Sigmoid colon (tissue), 7 donors: ENCODE data around the gene ZCCHC10. TPM values are rescaled to one million over a fixed set of nuclear protein-coding genes. Genes with fewer than 3 reads are reported as not detected.

ENCODE experiments used
- DNase-seq: peaks from one replicate; pipeline ENCODE4 v3.0.0-alpha.2; 2019
- H3K27ac ChIP-seq, 4 donors: fragments of 200-600 bp; sonication (generic); one replicate each; pipeline ENCODE4 v1.5.1; 2016 to 2019; ENCODE audit warnings: mild to moderate bottlenecking in 1 of 4
- H3K27me3 ChIP-seq, 3 donors: fragments of 200-600 bp; sonication (generic); one replicate each; pipeline ENCODE4 v1.5.1; 2019; ENCODE audit warnings: mild to moderate bottlenecking in 1 of 3
- H3K36me3 ChIP-seq, 4 donors: fragments of 200-600 bp; sonication (generic); one replicate each; pipeline ENCODE4 v1.5.1; 2016 to 2019
- H3K4me1 ChIP-seq, 4 donors: fragments of 200-600 bp; sonication (generic); one replicate each; pipeline ENCODE4 v1.5.1; 2017 to 2019
- H3K4me3 ChIP-seq, 4 donors: fragments of 200-600 bp; sonication (generic); one replicate each; pipeline ENCODE4 v1.5.1; 2017 to 2019; ENCODE audit warnings: mild to moderate bottlenecking in 2 of 4, moderate library complexity in 1 of 4
- H3K9me3 ChIP-seq, 4 donors: fragments of 200-600 bp in 3 of 4; sonication (generic) in 3 of 4; one replicate each; pipeline versions ENCODE4 v1.5.1 to v1.6.1; 2013 to 2019
- CTCF ChIP-seq, 4 experiments: fragments of 450-650 bp in 3 of 4; fragments of 200-600 bp in 1 of 4; IDR thresholded peaks; one replicate each; pipeline ENCODE4 v1.5.1; 2016 to 2019; ENCODE audit warnings: antibody characterized with exemption in 4 of 4, mild to moderate bottlenecking in 3 of 4, moderate library complexity in 2 of 4
- EP300 ChIP-seq, 4 donors: sonication (generic); formaldehyde crosslinking; IDR thresholded peaks; one replicate each; pipeline ENCODE4 v1.6.1; 2017; ENCODE audit warnings: antibody characterized with exemption in 4 of 4
- POLR2A ChIP-seq, 2 donors: fragments of 450-650 bp; IDR thresholded peaks; one replicate each; pipeline ENCODE4 v1.6.1; 2016; ENCODE audit warnings: antibody characterized with exemption in 2 of 2, mild to moderate bottlenecking in 2 of 2, moderate library complexity in 2 of 2
- POLR2AphosphoS5 ChIP-seq, 4 donors: sonication (generic); formaldehyde crosslinking; IDR thresholded peaks; one replicate each; pipeline ENCODE4 v1.6.1; 2017; ENCODE audit warnings: antibody characterized with exemption in 4 of 4
- WGBS, 2 donors: extraction: QIAGEN DNeasy Blood & Tissue Kit; methylation state at CpG; one replicate each; pipeline ENCODE4 v1.1.7; 2013; 5-methylcytosine and 5-hydroxymethylcytosine counted together
- intact Hi-C: fragments of 100-400 bp; cut with DNase I; formaldehyde crosslinking; loops from one replicate; pipeline ENCODE4 v1.15.1; 2023
- polyA plus RNA-seq, 3 donors: library from polyadenylated mRNA; stranded (reverse); fragments of 200-250 nt; gene quantifications; one replicate each; pipeline ENCODE4 v1.2.3, GENCODE V29; 2013
- total RNA-seq, 4 donors: library from RNA; depleted of rRNA; stranded (reverse); fragments of >200 nt; gene quantifications; one replicate each; pipeline ENCODE4 v1.1.0, GENCODE V29; 2016
- donor health status: healthy with polysubstance abuse.
- donor health status: Bipolar disorder and iron deficiency.
- donor health status: healthy.

Gene ZCCHC10
- total and polyA plus RNA-seq, 7 donors, result 15.0 to 57.1 (median 18.9) TPM

GRCh38 chr5:133056891-133057290, 30.5 kb upstream of the ZCCHC10 start:
- no peaks in the 10 kb centered on the region for H3K36me3 ChIP-seq
- H3K27me3 ChIP-seq, result no peaks in the 10 kb centered on the region
- H3K27ac ChIP-seq, result no peak overlapping the region
- intact Hi-C loops, result loop anchor here (10.0 kb wide), 1 partner anchor 192 kb away; the partner anchor contains the start of genes GDF9 and UQCRQ
- H3K9me3 ChIP-seq, result no peaks in the 10 kb centered on the region
- DNase-seq, result no peak
- peaks cover 0 to 42% (median 33%) of the 10 kb centered on the region in 4 donors for H3K4me1 ChIP-seq
- WGBS, 2 donors, result 96 to 98% methylated on average over 1 of the region's 1 CpG
- TF ChIP-seq EP300 (IDR thresholded peaks at IDR 0.05) (no peak), CTCF (IDR thresholded peaks at IDR 0.05) (no peak), POLR2A (IDR thresholded peaks at IDR 0.05) (no peak), POLR2AphosphoS5 (IDR thresholded peaks at IDR 0.05) (no peak)
- no peak overlapping the region for H3K4me3 ChIP-seq

- Histone ChIP-seq H3K36me3 (no peaks in the 10 kb centered on the region), H3K27me3 (no peaks in the 10 kb centered on the region), H3K4me3 (no peak overlapping the region), H3K4me1 (peaks cover 0 to 52% (median 44%) of the 10 kb centered on the region in 4 donors), H3K9me3 (no peaks in the 10 kb centered on the region), H3K27ac (no peak overlapping the region)
- no peak for DNase-seq
- 91 to 92% methylated on average over 7 of the region's 7 CpGs for WGBS, 2 donors
- intact Hi-C loops, result loop anchor here (5.0 to 10.0 kb wide), 2 partner anchors 190 to 223 kb away; partner anchors contain the start of genes GDF9, SHROOM1 and UQCRQ
- TF ChIP-seq POLR2A (IDR thresholded peaks at IDR 0.05) (no peak), POLR2AphosphoS5 (IDR thresholded peaks at IDR 0.05) (no peak), CTCF (IDR thresholded peaks at IDR 0.05) (no peak), EP300 (IDR thresholded peaks at IDR 0.05) (no peak)
Measured at GRCh38 chr5:133054697-133055471, 28.5 kb upstream of the ZCCHC10 start.

GRCh38 chr5:133053448-133053847, 27.1 kb upstream of the ZCCHC10 start:
- H3K36me3 ChIP-seq, result no peaks in the 10 kb centered on the region
- no peaks in the 10 kb centered on the region for H3K27me3 ChIP-seq
- peak overlapping the region; percentile 87 to 96 (median 94) for H3K4me3 ChIP-seq
- DNase-seq, result peak; percentile 63
- peaks cover 0 to 62% (median 52%) of the 10 kb centered on the region in 4 donors for H3K4me1 ChIP-seq
- intact Hi-C loops, result loop anchor here (5.0 to 10.0 kb wide), 2 partner anchors 189 to 221 kb away; partner anchors contain the start of genes GDF9, SHROOM1 and UQCRQ
- TF ChIP-seq POLR2AphosphoS5 (IDR thresholded peaks at IDR 0.05) (no peak), EP300 (IDR thresholded peaks at IDR 0.05) (no peak), POLR2A (IDR thresholded peaks at IDR 0.05) (no peak), CTCF (IDR thresholded peaks at IDR 0.05) (no peak)
- H3K27ac ChIP-seq, result peak overlapping the region in 1 of 4 donors; percentile 100
- no peaks in the 10 kb centered on the region for H3K9me3 ChIP-seq
- WGBS, 2 donors, result 94 to 95% methylated on average over 15 of the region's 15 CpGs

GRCh38 chr5:133052317-133053175, 26.2 kb upstream of the ZCCHC10 start:
- intact Hi-C loops, result loop anchor here (1.0 to 10.0 kb wide), 3 partner anchors 26 to 220 kb away; partner anchors contain the start of genes GDF9, SHROOM1, UQCRQ and ZCCHC10

More at GRCh38 chr5:133052317-133053175, 26.2 kb upstream of the ZCCHC10 start:
- WGBS, 2 donors, result 1% methylated on average over 59 of the region's 59 CpGs
- peak overlapping the region; percentile 87 to 96 (median 94) for H3K4me3 ChIP-seq
- no peaks in the 10 kb centered on the region for H3K27me3 ChIP-seq
- peak overlapping the region; percentile 96 to 100 (median 98) for H3K27ac ChIP-seq
- H3K9me3 ChIP-seq, result no peaks in the 10 kb centered on the region
- peaks cover 0 to 57% (median 47%) of the 10 kb centered on the region in 4 donors for H3K4me1 ChIP-seq
- peak; percentile 72 for DNase-seq
- TF ChIP-seq EP300 (IDR thresholded peaks at IDR 0.05), result no peak
- TF ChIP-seq POLR2AphosphoS5 (IDR thresholded peaks at IDR 0.05), result peak in 1 of 4 donors; percentile 64
- H3K36me3 ChIP-seq, result no peaks in the 10 kb centered on the region
